Measurements from ENCODE around the gene HOXD3.

GRCh38 chr2:176132205-176133171, 24.6 kb upstream of the HOXD3 start:
- no peak for TF ChIP-seq POLR2A (IDR thresholded peaks at IDR 0.05)
- no peak for TF ChIP-seq CTCF (IDR thresholded peaks at IDR 0.05)
- no peak for TF ChIP-seq EP300 (IDR thresholded peaks at IDR 0.05)
